Common myeloid progenitor, CD34-positive (primary cell): ENCODE data around the gene GSTO1.

Source experiments
- CTCF ChIA-PET: fragments of 350-600 bp; sonication (Branson Sonifier 250); formaldehyde crosslinking; loops from one replicate; lab custom pipeline; 2021; ENCODE audit warnings: antibody characterized with exemption; lab: Charles Lee
- POLR2A ChIA-PET: fragments of 350-600 bp; sonication (Branson Sonifier 250); formaldehyde crosslinking; loops from one replicate; lab custom pipeline; 2021; ENCODE audit warnings: antibody characterized with exemption; lab: Charles Lee
- DNase-seq, 3 donors: peaks; one replicate each; pipeline versions ENCODE4 v3.0.0 to v3.0.0-alpha.2; 2013
- H3K27ac ChIP-seq, 2 experiments: 1 replicate in 1 of 2; 2 replicates in 1 of 2; pipeline ENCODE4 v1.7.0; 2013; ENCODE audit warnings: inconsistent platforms in 2 of 2, low read length in 2 of 2, mild to moderate bottlenecking in 2 of 2, low read depth in 1 of 2, moderate library complexity in 1 of 2; ENCODE audit not compliant: severe bottlenecking in 2 of 2, insufficient read depth in 1 of 2, poor library complexity in 1 of 2
- H3K27me3 ChIP-seq, 5 experiments: replicated peaks in 2 of 5; 1 replicate in 3 of 5; 2 replicates in 2 of 5; pipeline versions ENCODE4 v1.6.1 to v1.7.0; 2013; ENCODE audit warnings: low read length in 4 of 5, mild to moderate bottlenecking in 2 of 5, moderate library complexity in 2 of 5, inconsistent platforms in 1 of 5; ENCODE audit not compliant: insufficient read depth in 5 of 5, control insufficient read depth in 4 of 5
- H3K36me3 ChIP-seq, 4 experiments: 1 replicate in 2 of 4; 2 replicates in 2 of 4; pipeline versions ENCODE4 v1.6.1 to v1.7.0; 2013; ENCODE audit warnings: low read length in 3 of 4, control low read depth in 1 of 4, mild to moderate bottlenecking in 1 of 4; ENCODE audit not compliant: control insufficient read depth in 4 of 4, insufficient read depth in 4 of 4
- H3K4me1 ChIP-seq, 4 experiments: 1 replicate in 3 of 4; 2 replicates in 1 of 4; pipeline versions ENCODE4 v1.6.1 to v1.7.1; 2013; ENCODE audit warnings: low read length in 3 of 4, mild to moderate bottlenecking in 3 of 4, control low read depth in 1 of 4, inconsistent platforms in 1 of 4, moderate library complexity in 1 of 4; ENCODE audit not compliant: control insufficient read depth in 4 of 4, insufficient read depth in 4 of 4; ENCODE audit errors: control extremely low read depth in 1 of 4
- H3K4me3 ChIP-seq, 7 experiments: 1 replicate in 4 of 7; 2 replicates in 3 of 7; pipeline versions ENCODE4 v1.5.1 to v1.7.0; 2013; ENCODE audit warnings: mild to moderate bottlenecking in 7 of 7, low read length in 6 of 7, moderate library complexity in 6 of 7, inconsistent platforms in 2 of 7, low read depth in 2 of 7, control low read depth in 1 of 7; ENCODE audit not compliant: insufficient read depth in 4 of 7, control insufficient read depth in 1 of 7; ENCODE audit errors: extremely low read depth in 1 of 7
- H3K9me3 ChIP-seq, 5 experiments: 1 replicate in 4 of 5; 2 replicates in 1 of 5; pipeline versions ENCODE4 v1.6.1 to v1.7.1; 2013; ENCODE audit warnings: low read length in 4 of 5, mild to moderate bottlenecking in 2 of 5, inconsistent platforms in 1 of 5, low read depth in 1 of 5, moderate library complexity in 1 of 5; ENCODE audit not compliant: control insufficient read depth in 4 of 5, insufficient read depth in 2 of 5; ENCODE audit errors: control extremely low read depth in 1 of 5
- WGBS: methylation state at CpG from one replicate; pipeline ENCODE4 v1.1.5; 2013; ENCODE audit not compliant: insufficient coverage; 5-methylcytosine and 5-hydroxymethylcytosine counted together

Gene GSTO1

DNA sequence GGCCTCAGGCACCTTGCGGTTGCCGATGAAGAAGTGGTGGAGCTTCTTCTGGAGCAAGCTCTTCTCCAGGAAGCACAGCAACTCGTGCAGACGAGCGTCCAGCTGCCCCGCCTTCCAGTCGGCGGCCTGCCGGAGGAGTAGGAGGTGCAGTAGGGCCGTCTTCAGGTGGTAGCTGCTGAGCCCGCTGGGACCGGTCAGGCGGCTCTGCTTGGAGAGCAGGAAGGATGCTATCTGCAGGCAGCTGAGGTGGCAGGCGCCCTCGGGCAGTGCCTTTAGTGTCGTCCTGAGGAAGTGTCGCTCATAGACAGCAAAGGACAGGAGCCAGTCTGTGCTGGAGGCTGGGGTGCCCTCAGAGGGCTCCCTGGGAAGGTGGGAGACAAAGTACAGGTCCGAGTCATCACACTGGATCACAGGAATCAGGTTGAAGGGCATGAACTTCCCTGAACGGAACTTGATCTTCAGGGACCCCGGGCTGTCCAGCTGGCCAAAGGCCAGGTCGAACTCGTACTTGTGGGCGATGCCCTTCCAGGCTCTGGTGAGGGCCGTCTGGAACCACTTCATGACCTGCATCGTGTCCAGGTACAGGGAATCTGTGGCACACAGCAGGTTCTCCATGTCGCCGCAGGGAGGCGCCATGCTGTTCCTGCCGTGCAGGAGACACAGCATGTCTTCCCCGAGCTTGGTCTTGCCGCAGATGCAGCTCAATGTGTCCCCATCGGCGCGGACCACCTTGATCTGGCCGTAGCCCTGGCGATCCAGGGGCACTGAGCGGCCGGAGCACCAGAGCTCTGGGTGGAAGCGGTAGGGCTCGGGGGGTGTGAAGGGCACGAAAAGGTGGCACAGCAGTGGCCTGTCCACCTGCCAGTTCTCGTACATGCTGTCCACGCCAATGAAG is 60.1 kb downstream of the GSTO1 start:
- ChIA-PET POLR2A (interaction anchor here (0.6 kb wide), 1 partner anchor 8 kb away, joined by 3 read pairs; no protein-coding TSS in a partner anchor), CTCF (interaction anchor here (0.8 to 8.9 kb wide), 9 partner anchors 7 to 42 kb away, joined by 3 to 75 read pairs (median 5); partner anchors contain the start of gene CFAP58)
- 96% methylated on average over 43 of the region's 43 CpGs for WGBS
- Histone ChIP-seq H3K27ac (no peak overlapping the region), H3K27me3 (no peaks in the 10 kb centered on the region), H3K9me3 (no peaks in the 10 kb centered on the region), H3K36me3 (peaks cover 4 to 74% (median 39%) of the 10 kb centered on the region in 4 experiments), H3K4me3 (no peak overlapping the region), H3K4me1 (peaks cover 6 to 33% (median 29%) of the 10 kb centered on the region in 4 experiments)
- no peak for DNase-seq

DNA sequence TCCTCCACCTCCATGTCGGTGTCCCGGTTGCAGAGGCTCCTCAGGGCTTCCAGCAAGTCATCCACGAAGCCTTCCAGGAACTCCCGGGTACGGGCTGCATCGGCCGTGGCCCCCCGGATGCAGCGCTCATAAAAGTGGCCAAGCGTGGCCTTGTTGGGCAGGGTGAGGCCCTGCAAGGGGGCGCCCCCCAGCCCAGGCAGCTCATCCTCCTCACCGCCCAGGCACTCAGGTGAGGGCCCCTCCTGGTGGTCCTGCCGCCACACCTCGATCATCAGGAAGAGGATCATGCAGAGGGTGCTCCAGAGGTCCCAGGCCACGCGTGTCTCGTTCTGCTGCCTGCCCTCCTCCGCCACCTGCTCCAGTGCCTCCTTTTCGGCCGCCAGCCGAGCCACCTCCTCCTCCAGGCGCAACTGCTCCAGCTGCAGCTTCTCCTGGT is 60.8 kb downstream of the GSTO1 start:
- Histone ChIP-seq H3K9me3 (no peaks in the 10 kb centered on the region), H3K4me3 (no peak overlapping the region), H3K27me3 (no peaks in the 10 kb centered on the region), H3K36me3 (peaks cover 4 to 69% (median 38%) of the 10 kb centered on the region in 4 experiments), H3K27ac (no peak overlapping the region), H3K4me1 (peaks cover 6 to 37% (median 32%) of the 10 kb centered on the region in 4 experiments)
- POLR2A ChIA-PET: interaction anchor here (0.6 kb wide), 1 partner anchor 21 kb away, joined by 3 read pairs; no protein-coding TSS in a partner anchor
- no peak for DNase-seq
- CTCF ChIA-PET: interaction anchor here (0.9 to 8.9 kb wide), 7 partner anchors 11 to 42 kb away, joined by 3 to 75 read pairs (median 9); partner anchors contain the start of gene ITPRIP
- 99% methylated on average over 22 of the region's 22 CpGs for WGBS

DNA sequence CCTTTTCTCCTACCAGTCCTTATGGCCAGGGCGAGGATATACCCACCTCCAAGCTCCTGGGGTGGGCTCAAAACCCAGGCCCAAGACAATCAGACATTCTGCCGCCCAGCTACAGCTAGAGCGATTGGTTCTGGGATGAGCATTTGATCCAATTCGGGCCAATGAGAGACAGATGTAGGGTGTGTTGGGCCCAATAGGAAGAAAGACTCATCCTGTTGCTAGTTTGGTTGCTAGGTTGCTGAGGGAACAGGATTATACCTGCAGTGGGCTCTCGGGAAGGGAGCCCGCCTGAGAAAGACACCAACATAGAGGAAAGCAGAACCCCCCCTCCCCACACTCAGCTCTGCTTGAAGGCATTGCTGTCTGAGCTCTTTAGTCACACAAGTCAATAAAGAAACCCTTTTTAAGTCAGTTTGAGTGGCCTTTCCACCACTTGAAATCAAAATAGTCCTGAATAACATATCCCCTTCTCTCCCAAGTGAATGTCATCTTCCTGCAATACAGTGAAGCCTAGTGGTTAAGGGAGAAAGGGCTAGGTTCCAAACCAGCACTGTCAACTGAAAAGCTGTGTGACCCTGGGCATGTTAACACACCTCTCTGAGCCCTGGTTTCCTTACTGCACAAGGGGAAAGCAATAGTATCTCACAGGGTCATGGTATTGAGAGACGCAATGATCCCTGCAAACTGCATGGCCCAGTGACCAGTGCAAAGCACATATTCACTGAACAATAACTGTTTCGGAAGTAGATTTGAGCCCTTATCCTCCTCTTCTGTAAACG is 61.8 kb downstream of the GSTO1 start:
- Histone ChIP-seq H3K4me3 (no peak overlapping the region), H3K4me1 (peaks cover 6 to 46% (median 37%) of the 10 kb centered on the region in 4 experiments), H3K27ac (no peak overlapping the region), H3K36me3 (peaks cover 4 to 62% (median 34%) of the 10 kb centered on the region in 4 experiments), H3K9me3 (no peaks in the 10 kb centered on the region), H3K27me3 (no peaks in the 10 kb centered on the region)
- POLR2A ChIA-PET: no interaction called here
- 94% methylated on average over 6 of the region's 9 CpGs for WGBS
- no peak for DNase-seq
- CTCF ChIA-PET: interaction anchor here (0.9 to 8.9 kb wide), 8 partner anchors 12 to 43 kb away, joined by 3 to 75 read pairs (median 7); partner anchors contain the start of gene ITPRIP
